H9 (cell line): ENCODE results near the gene OPRD1. TPM values are rescaled to one million over a fixed set of nuclear protein-coding genes. Genes with fewer than 3 reads are reported as not detected.

Source experiments
- DNase-seq: peaks from one replicate; pipeline ENCODE4 v3.0.0-alpha.2; 2017
- H2AFZ ChIP-seq: one replicate; pipeline ENCODE4 v1.6.1; 2013; ENCODE audit warnings: mild to moderate bottlenecking, low read length, control low read depth, moderate library complexity
- H2AK5ac ChIP-seq: 2 replicates; pipeline ENCODE4 v1.6.1; 2013; ENCODE audit warnings: low read length, control low read depth, mixed read lengths; ENCODE audit not compliant: insufficient read length
- H2BK120ac ChIP-seq: one replicate; pipeline ENCODE4 v1.6.1; 2013; ENCODE audit warnings: low read depth, mild to moderate bottlenecking, low read length, control low read depth, inconsistent platforms; ENCODE audit not compliant: poor library complexity, severe bottlenecking
- H2BK12ac ChIP-seq: 2 replicates; pipeline ENCODE4 v1.6.1; 2013; ENCODE audit warnings: low read length, control low read depth, mixed read lengths, low read depth; ENCODE audit not compliant: insufficient read length
- H2BK15ac ChIP-seq: 2 replicates; pipeline ENCODE4 v1.6.1; 2013; ENCODE audit warnings: low read depth, low read length, control low read depth
- H2BK20ac ChIP-seq: one replicate; pipeline ENCODE4 v1.6.1; 2013; ENCODE audit warnings: low read depth, mild to moderate bottlenecking, low read length, control low read depth, inconsistent platforms; ENCODE audit not compliant: poor library complexity, severe bottlenecking
- H2BK5ac ChIP-seq: 2 replicates; pipeline ENCODE4 v1.6.1; 2013; ENCODE audit warnings: low read length, control low read depth, mixed read lengths; ENCODE audit not compliant: insufficient read length
- H3K14ac ChIP-seq: 2 replicates; pipeline ENCODE4 v1.6.1; 2013; ENCODE audit warnings: low read length, control low read depth; ENCODE audit not compliant: insufficient read depth
- H3K18ac ChIP-seq: 2 replicates; pipeline ENCODE4 v1.6.1; 2013; ENCODE audit warnings: low read depth, mild to moderate bottlenecking, mixed read lengths, low read length, control low read depth; ENCODE audit not compliant: insufficient read length
- H3K23ac ChIP-seq: 2 replicates; pipeline ENCODE4 v1.6.1; 2013; ENCODE audit warnings: low read length, control low read depth, mixed read lengths, low read depth; ENCODE audit not compliant: insufficient read length
- H3K23me2 ChIP-seq: 2 replicates; pipeline ENCODE4 v1.6.1; 2013; ENCODE audit warnings: low read depth, mild to moderate bottlenecking, mixed read lengths, low read length, control low read depth; ENCODE audit not compliant: insufficient read length, poor library complexity, severe bottlenecking
- H3K27ac ChIP-seq: 2 replicates; pipeline ENCODE4 v1.5.1; 2013; ENCODE audit warnings: low read length, control low read depth, mixed read lengths, low read depth; ENCODE audit not compliant: insufficient read length
- H3K27me3 ChIP-seq: 2 replicates; pipeline ENCODE4 v1.6.1; 2013; ENCODE audit warnings: low read length, control low read depth, inconsistent platforms; ENCODE audit not compliant: insufficient read depth
- H3K4ac ChIP-seq: 2 replicates; pipeline ENCODE4 v1.6.1; 2013; ENCODE audit warnings: low read depth, mild to moderate bottlenecking, control low read depth, inconsistent platforms, low read length, moderate library complexity
- H3K4me1 ChIP-seq: 2 replicates; pipeline ENCODE4 v1.6.1; 2013; ENCODE audit warnings: low read length, control low read depth, inconsistent platforms; ENCODE audit not compliant: insufficient read depth
- H3K4me2 ChIP-seq: 2 replicates; pipeline ENCODE4 v1.6.1; 2013; ENCODE audit warnings: low read length, control low read depth, mixed read lengths; ENCODE audit not compliant: insufficient read length, insufficient read depth
- H3K56ac ChIP-seq: 2 replicates; pipeline ENCODE4 v1.6.1; 2013; ENCODE audit warnings: low read depth, mild to moderate bottlenecking, mixed read lengths, low read length, control low read depth; ENCODE audit not compliant: insufficient read length
- H3K79me1 ChIP-seq: 2 replicates; pipeline ENCODE4 v1.6.1; 2013; ENCODE audit warnings: low read depth, mild to moderate bottlenecking, moderate library complexity, low read length, control low read depth, inconsistent platforms; ENCODE audit not compliant: insufficient read depth, poor library complexity, severe bottlenecking
- H3K79me2 ChIP-seq: 2 replicates; pipeline ENCODE4 v1.6.1; 2013; ENCODE audit warnings: low read length, control low read depth, inconsistent platforms; ENCODE audit not compliant: insufficient read depth
- H3K9ac ChIP-seq: 2 replicates; pipeline ENCODE4 v1.6.1; 2013; ENCODE audit warnings: low read length, control low read depth, mixed read lengths; ENCODE audit not compliant: insufficient read length; ENCODE audit errors: extremely low read depth
- H3K9me3 ChIP-seq: one replicate; pipeline ENCODE4 v1.6.1; 2013; ENCODE audit warnings: low read depth, low read length, inconsistent platforms; ENCODE audit not compliant: control insufficient read depth
- H3T11ph ChIP-seq: one replicate; pipeline ENCODE4 v1.6.1; 2013; ENCODE audit warnings: mild to moderate bottlenecking, low read length, control low read depth, inconsistent platforms
- H4K20me1 ChIP-seq: one replicate; pipeline ENCODE4 v1.6.1; 2013; ENCODE audit not compliant: control insufficient read depth, insufficient read length, insufficient read depth
- H4K5ac ChIP-seq: 2 replicates; pipeline ENCODE4 v1.6.1; 2013; ENCODE audit warnings: low read depth, mild to moderate bottlenecking, mixed read lengths, low read length, control low read depth; ENCODE audit not compliant: insufficient read length
- H4K8ac ChIP-seq: replicated peaks from 2 replicates; pipeline ENCODE4 v1.6.1; 2013; ENCODE audit warnings: low read length, control low read depth, mixed read lengths, low read depth; ENCODE audit not compliant: insufficient read length
- H4K91ac ChIP-seq: 2 replicates; pipeline ENCODE4 v1.6.1; 2013; ENCODE audit warnings: low read depth, mild to moderate bottlenecking, moderate library complexity, mixed read lengths, low read length, control low read depth; ENCODE audit not compliant: insufficient read length
- H3K27ac Mint-ChIP-seq, 3 experiments: 2 replicates in 2 of 3; 3 replicates in 1 of 3; pipeline ENCODE4 v1.8.0; 2020 to 2021; ENCODE audit warnings: mixed read lengths in 3 of 3, mild to moderate bottlenecking in 1 of 3, moderate library complexity in 1 of 3
- H3K27me3 Mint-ChIP-seq: 2 replicates; pipeline ENCODE4 v1.8.0; 2021; ENCODE audit warnings: low read depth, mild to moderate bottlenecking, moderate library complexity, mixed read lengths
- H3K36me3 Mint-ChIP-seq, 3 experiments: 2 replicates in 2 of 3; 3 replicates in 1 of 3; pipeline ENCODE4 v1.8.0; 2020 to 2021; ENCODE audit warnings: low read depth in 3 of 3, mixed read lengths in 3 of 3; ENCODE audit not compliant: insufficient read depth in 1 of 3
- H3K4me1 Mint-ChIP-seq, 2 experiments: 2 replicates each; pipeline ENCODE4 v1.8.0; 2020; ENCODE audit warnings: mixed read lengths in 2 of 2
- H3K4me3 Mint-ChIP-seq, 2 experiments: 2 replicates in 1 of 2; 3 replicates in 1 of 2; pipeline ENCODE4 v1.8.0; 2020 to 2021; ENCODE audit warnings: mild to moderate bottlenecking in 2 of 2, mixed read lengths in 2 of 2, moderate library complexity in 1 of 2
- H3K9me3 Mint-ChIP-seq, 2 experiments: 2 replicates in 1 of 2; 3 replicates in 1 of 2; pipeline ENCODE4 v1.8.0; 2020; ENCODE audit warnings: mild to moderate bottlenecking in 2 of 2, mixed read lengths in 2 of 2, moderate library complexity in 1 of 2
- CTCF ChIP-seq: fragments of 200-600 bp; sonication (generic); conservative IDR thresholded peaks from 3 replicates; pipeline ENCODE4 v1.8.0; 2021; ENCODE audit warnings: antibody characterized with exemption, mild to moderate bottlenecking
- WGBS: extraction: QIAGEN DNeasy Blood & Tissue Kit; methylation state at CpG from one replicate; pipeline ENCODE4 v1.1.7; 2013; ENCODE audit warnings: missing lambda C conversion rate, low lambda C conversion rate, mixed read lengths; ENCODE audit not compliant: insufficient read length; ENCODE audit errors: extremely low coverage; 5-methylcytosine and 5-hydroxymethylcytosine counted together
- total RNA-seq: library from RNA; stranded (reverse); gene quantifications from 2 replicates; pipeline ENCODE4 v1.2.1, GENCODE V29; 2021

OPRD1 gene
- total RNA-seq, 1 experiment from 2014 or later, result 1.8 TPM

- H3K56ac ChIP-seq, result no peak overlapping the region
- no peak overlapping the region for H2AK5ac ChIP-seq
- DNase-seq, result no peak
- Mint-ChIP-seq H3K36me3 (no peaks in the 10 kb centered on the region), H3K27ac (no peak overlapping the region), H3K4me1 (no peaks in the 10 kb centered on the region; a peak in 1 of 4 replicates), H3K4me3 (no peak overlapping the region), H3K9me3 (peaks cover 0 to 4% of the 10 kb centered on the region in 2 experiments; a peak in 1 of 5 replicates), H3K27me3 (no peaks in the 10 kb centered on the region)
- no peaks in the 10 kb centered on the region for H3K23me2 ChIP-seq
- H2AFZ ChIP-seq, result no peak overlapping the region
- no peaks in the 10 kb centered on the region for H3K9me3 ChIP-seq
- H3K79me2 ChIP-seq, result no peaks in the 10 kb centered on the region
- no peaks in the 10 kb centered on the region for H4K20me1 ChIP-seq
- H3K27ac ChIP-seq, result no peak overlapping the region
- H3K14ac ChIP-seq, result no peak overlapping the region
- no peak overlapping the region for H4K5ac ChIP-seq
- no peak overlapping the region for H2BK12ac ChIP-seq
- H3K4me1 ChIP-seq, result no peaks in the 10 kb centered on the region
- H2BK20ac ChIP-seq, result no peak overlapping the region
- no peaks in the 10 kb centered on the region for H3K79me1 ChIP-seq
- no peak overlapping the region for H4K8ac ChIP-seq
- no peaks in the 10 kb centered on the region for H3K27me3 ChIP-seq
- H3K4me2 ChIP-seq, result no peak overlapping the region
- no CpG with 5 or more reads among the region's 2 CpGs for WGBS
- no peak overlapping the region for H2BK15ac ChIP-seq
- H4K91ac ChIP-seq, result no peak overlapping the region
- no peak overlapping the region for H2BK5ac ChIP-seq
- TF ChIP-seq CTCF, result no peak
- no peak overlapping the region for H3K18ac ChIP-seq
- no peak overlapping the region for H2BK120ac ChIP-seq
- no peak overlapping the region for H3K4ac ChIP-seq
- H3K9ac ChIP-seq, result no peak overlapping the region
- H3T11ph ChIP-seq, result no peak overlapping the region
- H3K23ac ChIP-seq, result no peak overlapping the region
Observed at GRCh38 chr1:28902738-28903137, 90.8 kb downstream of the OPRD1 start.
